ENCODE results near the gene PLCG2.
"Not testable (repeated sequence)": the region's sequence is repeated elsewhere in the genome, so short reads cannot be mapped to it uniquely, and the experiment has no call there.

The PLCG2 gene

DNA sequence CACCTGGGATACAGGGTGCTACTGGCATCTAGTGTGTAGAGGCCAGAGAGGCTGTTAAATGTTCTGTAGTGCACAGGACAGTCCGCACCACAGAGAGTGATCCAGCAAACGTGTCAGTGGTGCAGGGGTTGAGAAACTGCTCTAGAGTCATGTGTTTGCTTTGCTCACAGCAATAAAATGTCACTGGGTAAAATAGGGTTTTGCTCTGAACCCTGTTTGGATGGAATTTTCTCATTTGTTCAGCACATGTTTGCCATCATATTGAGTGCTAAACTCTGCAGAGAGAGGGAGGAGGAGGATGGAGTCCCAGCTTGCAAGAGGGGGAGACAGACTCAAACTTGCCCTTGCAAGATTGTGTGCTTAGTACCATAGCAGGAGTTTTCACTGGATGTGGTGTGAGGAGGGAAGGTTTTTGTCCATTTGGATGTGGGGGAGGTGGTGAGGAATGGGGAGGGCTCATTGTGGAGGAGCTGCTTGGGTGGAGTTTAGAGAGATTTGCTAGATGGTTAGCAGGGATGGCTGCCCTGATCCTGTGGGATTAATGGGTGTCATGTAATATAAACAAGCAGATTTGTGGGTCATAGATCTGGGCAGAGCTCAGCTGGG, 11.8 kb downstream of the PLCG2 start:
- no peak for DNase-seq

- DNase-seq = no peak
Observed at GRCh38 chr16:81792828-81793227, 13.7 kb downstream of the PLCG2 start.

DNA sequence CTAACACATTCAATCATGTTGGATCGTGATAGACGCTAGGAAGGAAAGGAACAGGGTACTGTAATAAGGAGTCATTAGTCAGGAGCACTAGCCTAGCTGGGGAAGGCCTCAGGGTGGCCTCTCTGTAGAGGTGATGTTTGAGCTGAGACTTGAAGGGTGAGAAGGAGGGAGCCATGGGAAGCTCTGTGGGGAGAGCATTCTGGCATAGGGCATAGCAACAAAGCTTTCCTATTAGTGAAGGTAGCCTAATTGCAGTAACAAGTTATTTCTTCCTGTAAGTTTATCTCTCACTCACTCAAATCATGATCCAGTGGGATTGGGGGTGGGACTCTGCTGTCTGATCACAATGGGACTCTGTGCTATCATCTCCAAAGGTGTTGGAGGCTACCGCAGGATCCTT, 16.1 kb downstream of the PLCG2 start:
- no peak for DNase-seq

- no peak for DNase-seq
Observed at GRCh38 chr16:81796035-81796434, 16.9 kb downstream of the PLCG2 start.

DNA sequence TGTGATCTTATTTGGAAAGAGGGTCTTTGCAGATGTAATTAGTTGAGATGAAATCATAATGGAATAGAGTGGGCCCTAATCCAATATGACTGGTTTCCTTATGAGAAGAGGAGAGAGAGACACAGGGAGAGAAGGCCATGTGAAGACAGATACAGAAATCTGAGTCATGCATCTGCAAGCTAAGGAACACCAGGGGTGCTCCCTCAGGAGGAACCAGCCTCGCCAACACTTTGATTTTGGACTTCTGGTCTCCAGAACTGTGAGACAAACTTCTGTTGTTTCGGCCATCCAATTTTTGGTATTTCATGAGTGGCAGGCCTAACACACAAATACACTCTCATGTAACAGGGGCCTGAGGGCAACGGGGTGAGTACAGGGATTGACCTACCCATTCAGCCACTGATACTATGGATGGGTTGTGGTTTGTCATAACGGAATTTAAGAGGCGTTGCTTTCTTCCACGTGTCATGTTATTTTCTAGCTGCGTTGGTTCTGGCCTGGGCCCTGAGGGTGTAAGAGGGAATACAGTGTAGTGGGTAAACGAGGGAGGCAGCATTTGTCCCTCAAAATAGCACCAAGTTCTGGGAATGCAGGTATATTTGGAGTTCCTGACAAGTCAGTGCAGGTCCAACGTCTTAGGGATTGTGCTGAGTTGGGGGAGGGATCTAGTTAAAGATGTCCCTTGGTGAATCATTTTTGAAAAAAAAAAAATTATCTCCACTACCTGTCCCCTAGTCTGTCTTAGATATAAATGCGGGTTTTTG, 17.7 kb downstream of the PLCG2 start:
- no peak for DNase-seq

GRCh38 chr16:81797443-81797842, 18.4 kb downstream of the PLCG2 start:
- DNase-seq = no peak

- no peak for DNase-seq
Observed at GRCh38 chr16:81798311-81799137, 19.4 kb downstream of the PLCG2 start.

DNA sequence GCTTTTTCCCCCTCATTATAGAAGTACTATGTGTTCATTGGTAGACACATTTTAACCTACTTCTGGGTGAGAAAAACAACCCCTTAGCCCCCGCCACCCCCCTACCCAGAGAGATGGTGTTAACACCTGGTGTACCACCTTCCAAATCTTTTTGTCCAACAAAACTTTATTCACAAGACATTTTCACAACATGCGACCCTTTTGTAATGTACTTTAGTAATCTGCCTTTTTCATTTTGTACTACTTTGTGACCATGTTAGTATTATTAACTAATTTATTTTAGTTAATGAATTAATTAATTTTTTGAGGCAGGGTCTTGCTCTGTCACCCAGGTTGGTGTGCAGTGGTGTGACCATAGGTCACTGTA, 20.0 kb downstream of the PLCG2 start:
- DNase-seq = no peak

GRCh38 chr16:81801724-81802123, 22.6 kb downstream of the PLCG2 start:
- not testable (repeated sequence) for DNase-seq

DNA sequence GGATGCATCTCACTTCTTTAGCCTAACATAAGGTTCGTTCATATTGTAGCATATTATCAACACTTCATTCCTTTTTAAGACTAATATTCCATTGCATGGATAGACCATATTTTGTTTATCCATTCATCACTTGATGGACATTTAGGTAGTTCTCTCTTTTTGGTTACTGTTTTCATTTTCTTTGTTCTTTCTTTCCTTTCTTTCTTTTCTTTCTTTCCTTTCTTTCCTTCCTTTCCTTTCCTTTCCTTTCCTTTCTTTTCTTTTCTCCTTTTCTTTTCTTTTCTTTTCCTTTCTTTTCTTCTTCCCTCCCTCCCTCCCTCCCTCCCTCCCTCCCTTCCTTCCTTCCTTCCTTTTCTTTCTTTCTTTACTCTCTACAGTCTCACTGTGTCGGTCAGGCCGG, 24.2 kb downstream of the PLCG2 start:
- no peak for DNase-seq

- DNase-seq = no peak
Observed at GRCh38 chr16:81804134-81804610, 25.1 kb downstream of the PLCG2 start.

- DNase-seq = no peak
Observed at GRCh38 chr16:81806696-81807095, 27.6 kb downstream of the PLCG2 start.

- DNase-seq = no peak
Observed at GRCh38 chr16:81807767-81808358, 28.8 kb downstream of the PLCG2 start.

DNA sequence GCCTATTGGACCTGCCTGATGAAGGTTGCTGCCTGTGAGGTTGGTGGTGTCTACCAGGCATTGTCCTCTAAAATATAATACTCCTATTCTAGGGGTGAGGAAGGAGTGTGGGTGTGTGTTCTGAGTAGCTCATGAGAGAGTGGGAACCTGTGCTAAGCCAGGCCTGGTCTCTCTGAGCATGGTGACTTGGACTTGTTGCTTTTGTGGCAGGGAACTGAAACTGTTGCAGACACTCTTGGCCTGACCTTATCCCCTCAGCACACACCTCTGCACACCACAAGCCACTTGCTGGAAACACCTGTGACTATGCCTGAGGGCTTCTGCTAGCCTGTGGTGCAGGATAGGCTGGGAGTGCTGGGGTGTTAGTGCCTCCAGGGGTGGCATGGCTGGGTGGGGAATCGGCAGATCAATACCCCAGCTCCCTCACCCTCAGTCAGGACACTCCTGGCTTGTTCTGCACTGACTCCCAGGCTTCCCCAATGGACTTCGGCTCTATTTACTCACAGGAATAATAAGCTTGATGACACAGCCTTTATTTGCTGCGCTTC, 29.9 kb downstream of the PLCG2 start:
- DNase-seq = no peak

DNA sequence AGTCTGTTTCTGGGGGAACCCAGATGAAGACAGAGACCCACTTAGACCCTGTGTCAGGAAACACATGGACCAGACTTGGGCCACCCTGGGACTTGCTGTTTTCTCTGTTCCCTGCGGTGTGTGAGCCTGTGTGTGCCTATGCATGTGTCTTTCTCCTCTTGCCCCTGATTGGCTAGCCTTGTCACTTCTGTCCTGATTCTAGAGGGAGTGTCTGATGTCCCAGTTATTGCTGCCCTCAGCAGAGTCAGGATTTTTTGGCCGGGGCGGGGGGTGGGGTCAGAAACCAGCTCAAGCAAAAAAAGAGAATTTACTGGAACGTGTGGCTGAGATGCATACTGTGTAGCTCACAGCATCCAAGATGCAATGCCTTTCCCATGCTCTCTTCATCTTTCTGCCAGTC, 30.5 kb downstream of the PLCG2 start:
- no peak for DNase-seq

DNA sequence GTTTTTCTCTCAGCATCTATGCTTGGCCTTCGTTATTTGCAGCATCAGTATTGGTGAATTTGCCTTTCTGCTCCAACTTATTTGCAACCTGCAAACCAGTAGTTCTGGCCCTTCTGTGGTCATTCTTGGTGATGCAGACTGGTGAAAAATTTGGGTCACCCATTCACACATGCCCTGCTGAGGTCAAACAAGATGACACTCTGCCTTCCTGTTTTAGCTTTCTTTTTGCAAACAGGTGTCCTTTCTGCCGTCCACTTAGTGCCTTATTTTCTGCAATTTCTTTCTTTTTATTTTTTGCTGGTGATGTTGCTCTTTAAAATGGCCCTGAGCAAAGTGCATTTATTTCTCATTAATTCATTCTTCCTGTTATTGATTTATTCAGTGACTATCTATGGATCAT, 31.3 kb downstream of the PLCG2 start:
- DNase-seq = no peak

DNA sequence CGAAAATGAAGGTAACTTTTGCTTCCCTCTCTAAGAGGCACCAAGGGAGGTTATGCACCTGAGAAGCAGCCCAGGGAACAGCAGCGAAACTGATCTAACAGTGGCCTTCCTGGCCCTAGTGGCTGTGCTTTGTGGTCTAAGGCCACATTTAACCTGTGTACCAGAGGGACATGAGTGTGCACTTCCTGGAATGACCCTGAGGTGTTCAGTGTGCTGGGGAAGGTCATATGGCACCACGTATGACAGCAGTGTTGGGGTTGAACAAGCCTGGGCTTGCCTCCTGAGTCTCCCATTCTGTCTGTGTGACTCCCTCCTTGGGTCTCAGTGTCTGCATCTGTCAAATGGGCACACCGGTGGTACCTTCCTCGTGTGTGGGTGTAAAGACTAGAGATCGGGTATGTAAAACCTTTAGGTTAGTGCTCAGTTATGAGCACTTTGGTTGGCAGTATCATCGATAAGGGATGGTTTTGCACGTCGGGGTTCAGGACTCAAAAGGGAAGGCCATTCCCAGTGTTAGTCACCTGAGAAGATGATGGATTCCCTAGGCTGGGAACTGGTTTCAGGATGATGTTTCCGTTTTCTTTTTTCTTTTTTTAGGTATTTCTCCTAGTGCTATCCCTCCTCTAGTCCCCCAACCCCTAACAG, 31.9 kb downstream of the PLCG2 start:
- no peak for DNase-seq

DNA sequence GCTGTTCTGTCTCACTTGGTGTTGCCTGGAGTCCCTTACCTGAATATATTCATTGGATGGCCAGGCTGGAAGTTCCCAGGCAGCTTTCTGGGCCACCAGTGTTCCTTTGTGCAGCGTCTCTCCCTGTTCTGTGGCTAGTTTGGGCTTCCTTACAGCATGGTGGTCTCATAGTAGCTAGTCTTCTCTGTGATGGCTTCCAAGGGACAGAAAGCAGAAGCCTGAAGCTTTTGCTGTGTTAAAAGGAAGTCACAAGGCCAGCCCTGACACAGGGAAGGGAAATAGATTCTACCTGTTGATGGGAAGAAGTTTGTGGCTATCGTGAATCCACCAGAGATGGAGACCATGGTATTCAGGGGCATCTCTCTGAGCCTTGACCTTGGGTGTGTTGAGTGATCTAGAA, 34.6 kb downstream of the PLCG2 start:
- no peak for DNase-seq

DNA sequence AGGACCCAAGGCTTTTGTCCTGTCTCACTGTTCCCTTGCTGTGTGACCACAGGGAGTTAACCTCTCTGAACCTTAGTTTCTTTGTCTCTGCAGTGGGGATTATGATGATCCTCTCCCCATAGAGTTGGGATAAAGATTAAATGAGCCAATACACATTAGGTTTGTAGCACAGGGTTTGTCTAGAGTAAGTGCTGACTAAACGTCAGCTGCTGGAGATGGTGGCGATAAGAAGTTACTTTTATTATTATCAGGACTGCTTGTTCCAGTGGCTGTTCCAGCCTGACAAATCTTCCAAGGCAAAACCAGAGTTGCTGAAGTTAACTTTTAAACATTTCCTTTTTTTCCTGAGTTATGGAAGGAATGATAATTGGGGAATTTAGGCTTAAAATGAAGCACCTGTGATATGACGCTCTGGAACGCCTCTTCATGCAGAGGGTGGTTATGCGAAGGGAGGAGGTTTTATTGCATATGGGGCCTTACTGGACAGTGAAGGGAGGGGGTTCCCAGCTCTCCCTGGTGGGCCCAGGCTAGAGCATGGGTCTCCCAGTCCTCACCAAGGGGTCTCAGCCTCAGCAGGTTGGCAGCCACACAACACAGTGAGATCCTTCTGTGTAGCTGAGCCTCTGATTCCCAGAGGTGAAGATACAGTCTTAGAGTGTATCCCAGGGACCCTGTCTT, 35.8 kb downstream of the PLCG2 start:
- DNase-seq = no peak

GRCh38 chr16:81815429-81815766, 36.3 kb downstream of the PLCG2 start:
- no peak for DNase-seq

DNA sequence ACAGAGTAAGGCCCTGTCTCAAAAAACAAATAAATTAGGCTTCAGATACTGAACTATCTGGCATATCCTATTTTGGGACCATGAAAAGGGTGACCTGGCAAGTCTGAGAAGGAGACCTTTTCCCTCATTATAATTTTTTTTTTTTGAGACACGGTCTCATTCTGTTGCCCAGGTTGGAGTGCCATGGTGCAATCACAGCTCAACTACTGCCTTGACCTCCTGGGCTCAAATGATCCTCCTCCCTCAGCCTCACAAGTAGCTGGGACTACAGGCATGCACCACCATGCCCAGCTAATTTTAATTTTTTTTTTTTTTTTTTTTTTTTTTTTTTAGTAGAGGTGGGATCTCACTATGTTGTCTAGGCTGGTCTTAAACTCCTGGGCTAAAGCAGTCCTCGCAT, 37.3 kb downstream of the PLCG2 start:
- DNase-seq = no peak

DNA sequence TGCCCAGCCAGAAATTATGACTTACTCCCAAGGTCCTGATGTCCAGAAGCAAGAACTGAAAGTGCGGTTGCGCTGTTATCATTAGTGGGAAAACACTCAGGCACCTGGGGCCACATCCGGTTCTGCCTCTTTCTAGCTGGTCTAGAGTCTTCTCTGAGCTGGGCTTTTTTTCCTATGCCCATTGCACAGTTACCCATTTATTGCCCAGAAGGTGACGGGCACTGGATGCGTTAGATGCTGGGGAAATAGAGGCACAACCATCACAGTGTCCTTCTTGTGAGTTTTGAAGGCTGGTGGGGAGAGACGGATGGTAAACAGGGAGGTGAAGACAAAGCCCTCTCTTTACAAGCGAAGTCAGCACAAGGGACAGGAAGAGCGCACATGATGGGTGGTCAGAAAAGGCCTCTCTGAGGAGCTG, 37.7 kb downstream of the PLCG2 start:
- DNase-seq = no peak

Data from NCI-H446 (cell line).